Amygdala (tissue), 56 donors: ENCODE measurements around the gene NREP.
"Not testable (repeated sequence)": the region's sequence is repeated elsewhere in the genome, so short reads cannot be mapped to it uniquely, and the experiment has no call there.

Source experiments
- DNase-seq, 56 donors: peaks; one replicate each; lab custom pipeline; 2025; lab: John Stamatoyannopoulos, UW

NREP gene

GRCh38 chr5:111741278-111741677 lies 15.7 kb downstream of the NREP start:
- no peak for DNase-seq

GRCh38 chr5:111739416-111739815 lies 17.6 kb downstream of the NREP start:
- no peak for DNase-seq

GRCh38 chr5:111738118-111738517 lies 18.9 kb downstream of the NREP start:
- DNase-seq: no peak

GRCh38 chr5:111737716-111738115 lies 19.3 kb downstream of the NREP start:
- no peak for DNase-seq

- DNase-seq: peak in 6 of 56 donors; percentile 7 to 25 (median 20)
Measured at GRCh38 chr5:111735583-111736270, 21.3 kb downstream of the NREP start.

- no peak for DNase-seq
Measured at GRCh38 chr5:111734597-111734996, 22.4 kb downstream of the NREP start.

GRCh38 chr5:111734013-111734412 lies 23.0 kb downstream of the NREP start:
- no peak for DNase-seq

- DNase-seq: no peak
Measured at GRCh38 chr5:111733571-111733970, 23.4 kb downstream of the NREP start.

GRCh38 chr5:111731638-111732037 lies 25.4 kb downstream of the NREP start:
- DNase-seq: peak in 1 of 56 donors; percentile 4

- no peak for DNase-seq
Measured at GRCh38 chr5:111730659-111731382, 26.2 kb downstream of the NREP start.

GRCh38 chr5:111728941-111729340 lies 28.1 kb downstream of the NREP start:
- no peak for DNase-seq

GRCh38 chr5:111726986-111727385 lies 30.0 kb downstream of the NREP start:
- no peak for DNase-seq

- DNase-seq: no peak
Measured at GRCh38 chr5:111722140-111722539, 34.9 kb downstream of the NREP start.

- DNase-seq: no peak
Measured at GRCh38 chr5:111720333-111720890, 36.6 kb downstream of the NREP start.

GRCh38 chr5:111719773-111720172 lies 37.2 kb downstream of the NREP start:
- no peak for DNase-seq

GRCh38 chr5:111716789-111717188 lies 40.2 kb downstream of the NREP start:
- not testable (repeated sequence) for DNase-seq

- DNase-seq: no peak
Measured at GRCh38 chr5:111707630-111708164, 49.3 kb downstream of the NREP start.

- DNase-seq: no peak
Measured at GRCh38 chr5:111706345-111706744, 50.6 kb downstream of the NREP start.

- DNase-seq: no peak
Measured at GRCh38 chr5:111704452-111705085, 52.4 kb downstream of the NREP start.

GRCh38 chr5:111703662-111704061 lies 53.3 kb downstream of the NREP start:
- DNase-seq: no peak

GRCh38 chr5:111699976-111700375 lies 57.0 kb downstream of the NREP start:
- no peak for DNase-seq
